CD4-positive, alpha-beta T cell treated with Interferon alpha-2 for 1 hour (primary cell): ENCODE data around the gene CA11.

ENCODE experiments used
- DNase-seq, 2 donors: peaks; one replicate each; pipeline ENCODE4 v3.0.0-alpha.2; 2020 to 2022

The CA11 gene

DNA sequence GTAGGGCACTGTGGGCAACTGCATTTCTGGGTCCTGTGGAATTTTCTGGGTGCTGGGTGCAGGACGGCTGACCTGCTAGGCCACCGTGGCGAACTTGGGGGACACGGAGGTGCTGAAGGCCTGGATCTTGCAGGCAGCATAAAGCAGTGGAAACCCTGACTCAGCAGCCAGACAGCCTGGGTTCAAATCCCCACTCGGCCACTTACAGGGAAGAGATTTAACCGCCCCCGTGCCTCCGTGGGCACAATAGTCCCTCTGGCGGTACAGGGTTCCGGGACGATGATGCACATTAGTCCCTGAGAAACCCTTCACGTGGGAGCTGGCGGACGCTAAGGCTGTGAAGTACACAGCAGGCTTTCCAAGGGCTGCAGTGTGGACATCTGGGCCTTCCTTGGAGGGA lies 34.1 kb downstream of the CA11 start:
- no peak for DNase-seq

DNA sequence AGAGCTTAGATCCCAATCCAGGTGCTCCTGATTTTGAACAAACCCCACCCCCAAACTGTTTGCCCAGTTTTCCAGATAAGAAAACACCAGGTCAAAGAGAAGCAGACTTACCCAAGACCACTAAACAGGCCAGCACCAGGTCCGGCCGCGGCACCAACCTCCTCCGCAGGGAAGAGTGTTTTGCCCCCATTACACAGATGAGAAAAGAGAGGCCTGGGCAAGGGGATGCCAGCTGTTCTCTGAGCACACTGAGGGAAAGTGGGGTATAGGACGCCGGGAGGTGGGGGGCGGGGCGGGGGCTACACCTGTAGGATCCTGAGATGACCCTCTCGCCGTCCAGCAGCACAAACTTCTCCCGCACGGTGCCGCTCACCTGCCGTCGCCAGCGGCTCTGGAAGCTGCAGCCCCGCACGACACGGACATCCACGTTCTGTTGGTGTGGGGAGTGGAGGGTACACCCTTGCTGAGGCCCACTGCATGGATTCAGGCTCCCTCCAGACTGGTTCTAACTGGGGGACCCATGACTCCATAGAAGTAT lies 36.3 kb downstream of the CA11 start:
- no peak for DNase-seq

DNA sequence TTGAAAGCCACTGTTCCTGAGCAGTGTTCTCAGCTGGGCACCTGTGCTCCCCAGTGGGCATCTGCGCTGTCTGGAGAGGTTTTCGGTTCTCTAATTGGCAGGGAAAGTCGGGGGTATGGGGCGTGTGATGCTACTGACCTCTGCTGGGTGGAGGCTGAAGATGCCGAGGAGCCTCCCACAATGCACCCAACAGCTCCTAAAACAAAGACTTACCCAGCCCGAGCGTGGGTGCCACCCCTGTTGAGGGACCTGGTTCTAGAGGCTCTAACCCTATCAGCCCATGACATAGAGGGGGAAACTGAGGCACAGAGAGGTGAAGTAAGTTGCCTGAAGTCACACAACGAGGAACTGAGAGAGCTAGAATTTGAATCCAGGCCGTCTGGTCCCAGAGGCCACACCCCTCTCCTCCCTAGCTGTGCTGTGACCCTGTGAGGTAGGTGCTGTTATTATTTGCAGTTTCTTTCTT lies 37.2 kb downstream of the CA11 start:
- peak; percentile 68 to 76 for DNase-seq

DNA sequence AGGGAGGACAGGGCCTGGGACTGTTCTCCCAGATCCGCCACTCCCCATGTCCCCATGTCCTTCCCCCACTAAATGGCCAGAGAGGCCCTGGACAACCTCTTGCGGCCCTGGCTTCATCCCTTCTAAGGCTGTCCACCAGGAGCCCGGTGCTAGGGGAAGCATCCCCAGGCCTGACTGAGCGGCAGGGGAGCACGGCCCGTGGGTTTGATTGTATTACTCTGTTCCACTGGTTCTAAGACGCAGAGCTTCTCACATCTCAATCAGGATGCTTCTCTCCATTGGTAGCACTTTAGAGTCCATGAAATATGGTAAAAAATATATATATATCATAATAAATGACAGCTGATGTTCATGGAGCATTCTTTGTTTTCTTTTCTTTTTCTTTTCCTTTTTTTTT lies 38.6 kb downstream of the CA11 start:
- DNase-seq, result no peak

DNA sequence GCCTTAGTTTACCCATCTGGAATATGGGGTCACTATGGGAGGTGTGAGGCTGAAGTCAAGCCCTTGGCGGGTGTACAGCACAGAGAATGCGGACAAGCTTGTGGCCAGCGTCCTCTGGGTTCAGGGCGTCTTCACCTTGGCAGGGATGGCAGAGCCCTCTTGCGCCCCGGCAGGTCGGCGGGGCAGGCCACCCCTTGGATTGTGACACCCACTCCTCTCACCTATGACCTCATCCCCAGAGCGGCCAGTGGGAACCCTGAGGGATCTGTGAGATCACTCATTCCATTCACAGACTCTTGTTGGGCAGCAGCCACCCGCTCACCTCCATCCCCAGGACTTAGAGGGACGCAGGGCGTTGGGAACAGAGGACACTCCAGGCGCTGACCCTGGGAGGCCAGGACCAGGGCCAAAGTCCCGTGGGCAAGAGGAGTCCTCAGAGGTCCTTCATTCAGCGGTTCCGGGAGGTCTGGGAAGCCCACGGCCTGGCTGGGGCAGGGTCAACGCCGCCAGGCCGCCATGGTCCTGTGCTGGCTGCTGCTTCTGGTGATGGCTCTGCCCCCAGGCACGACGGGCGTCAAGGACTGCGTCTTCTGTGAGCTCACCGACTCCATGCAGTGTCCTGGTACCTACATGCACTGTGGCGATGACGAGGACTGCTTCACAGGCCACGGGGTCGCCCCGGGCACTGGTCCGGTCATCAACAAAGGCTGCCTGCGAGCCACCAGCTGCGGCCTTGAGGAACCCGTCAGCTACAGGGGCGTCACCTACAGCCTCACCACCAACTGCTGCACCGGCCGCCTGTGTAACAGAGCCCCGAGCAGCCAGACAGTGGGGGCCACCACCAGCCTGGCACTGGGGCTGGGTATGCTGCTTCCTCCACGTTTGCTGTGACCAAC lies 39.3 kb downstream of the CA11 start, which contains the start of gene SPACA4:
TSS of gene SPACA4 (plus strand) at position 280 of the 896 bp plus-strand sequence. CDS start at position 517, 237 bp downstream.
- no peak for DNase-seq

DNA sequence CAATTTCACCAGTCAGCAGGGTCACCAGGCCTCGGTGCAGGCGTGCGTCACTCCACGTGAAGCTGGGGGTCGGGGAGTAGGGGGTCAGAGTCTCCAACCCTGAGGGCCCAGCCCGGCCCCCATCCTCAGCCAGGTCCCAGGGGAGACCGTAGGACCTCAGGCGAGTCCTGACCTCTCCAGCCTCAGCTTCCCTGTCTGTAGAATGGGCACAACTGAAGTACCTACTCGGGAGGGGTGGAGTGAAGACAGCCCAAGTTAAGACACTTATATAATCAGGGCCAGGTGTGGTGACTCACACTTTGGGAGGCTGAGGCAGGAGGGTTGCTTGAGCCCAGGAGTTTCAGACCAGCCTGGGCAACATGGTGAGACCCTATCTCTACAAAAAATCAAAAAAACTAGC lies 42.1 kb downstream of the CA11 start:
- no peak for DNase-seq

DNA sequence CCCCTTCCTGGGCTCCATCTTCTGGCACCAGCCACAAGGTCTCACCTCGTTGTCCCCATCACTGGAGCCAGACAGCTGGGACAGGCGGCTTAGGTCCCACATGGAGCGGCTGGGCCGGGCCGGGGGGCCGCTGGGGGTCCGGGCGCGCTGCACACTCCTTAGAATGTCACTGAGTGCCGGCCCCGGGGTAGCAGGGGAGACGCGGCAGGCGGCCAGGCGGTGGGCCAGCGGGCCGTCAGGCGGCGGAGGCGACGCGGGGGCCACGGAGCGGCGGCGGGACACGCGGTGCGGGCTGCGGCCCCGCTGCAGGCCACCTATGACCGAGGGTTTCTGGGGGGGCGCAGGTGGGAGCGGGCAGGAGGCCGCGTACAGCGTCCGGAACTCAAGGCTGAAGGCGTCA lies 42.5 kb downstream of the CA11 start:
- no peak for DNase-seq

DNA sequence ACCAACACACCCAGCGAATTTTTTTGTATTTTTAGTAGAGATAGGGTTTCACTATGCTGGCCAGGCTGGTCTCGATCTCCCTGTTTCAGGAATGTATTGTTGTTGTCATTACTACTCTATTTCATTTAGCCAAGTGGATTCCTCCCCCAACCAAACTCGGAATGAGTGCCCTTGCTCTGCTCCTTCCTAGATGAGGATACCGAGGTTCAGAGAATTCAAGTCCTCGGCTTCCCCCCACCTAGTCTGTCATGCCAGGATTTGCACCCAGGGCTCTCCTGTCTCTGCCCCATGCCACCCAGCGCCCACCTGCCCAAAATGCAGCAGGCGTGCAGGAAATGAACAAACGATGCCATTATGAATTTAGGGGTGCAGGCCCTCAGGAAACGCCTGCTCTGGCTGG lies 43.0 kb downstream of the CA11 start:
- DNase-seq, result no peak

DNA sequence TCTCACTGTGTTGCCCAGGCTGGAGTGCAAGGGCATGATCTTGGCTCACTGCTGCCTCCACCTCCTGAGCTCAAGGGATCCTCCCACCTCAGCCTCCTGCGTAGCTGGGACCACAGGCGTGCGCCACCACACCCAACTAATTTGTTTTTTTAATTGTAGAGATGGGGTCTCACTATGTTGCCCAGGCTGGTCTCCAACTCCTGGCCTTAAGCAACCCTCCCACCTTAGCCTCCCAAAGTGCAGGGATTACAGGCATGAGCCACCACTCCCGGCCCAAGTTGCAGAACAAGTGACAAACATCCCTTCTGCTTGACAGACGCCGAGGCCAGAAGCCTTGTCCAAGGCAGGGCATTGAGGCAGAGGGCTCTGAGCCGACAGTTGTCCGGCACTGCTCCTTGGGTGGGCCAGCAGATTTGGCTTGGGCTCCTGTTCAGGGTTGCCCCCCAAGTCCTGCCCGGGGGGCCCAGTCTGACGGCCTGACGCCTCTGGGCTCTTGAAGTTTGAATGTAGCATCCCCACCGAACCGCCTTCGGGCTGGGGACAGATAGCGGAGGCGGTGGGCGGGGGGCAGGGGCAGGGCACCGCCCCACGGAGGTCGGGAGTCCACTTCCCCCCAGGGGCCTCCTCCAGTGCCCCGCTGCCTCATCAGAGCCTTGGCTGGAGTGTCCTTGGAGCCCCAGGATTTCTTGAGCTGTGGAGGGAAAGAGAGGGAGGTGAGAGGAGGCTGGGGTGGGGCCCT lies 45.1 kb downstream of the CA11 start:
- DNase-seq, result no peak

DNA sequence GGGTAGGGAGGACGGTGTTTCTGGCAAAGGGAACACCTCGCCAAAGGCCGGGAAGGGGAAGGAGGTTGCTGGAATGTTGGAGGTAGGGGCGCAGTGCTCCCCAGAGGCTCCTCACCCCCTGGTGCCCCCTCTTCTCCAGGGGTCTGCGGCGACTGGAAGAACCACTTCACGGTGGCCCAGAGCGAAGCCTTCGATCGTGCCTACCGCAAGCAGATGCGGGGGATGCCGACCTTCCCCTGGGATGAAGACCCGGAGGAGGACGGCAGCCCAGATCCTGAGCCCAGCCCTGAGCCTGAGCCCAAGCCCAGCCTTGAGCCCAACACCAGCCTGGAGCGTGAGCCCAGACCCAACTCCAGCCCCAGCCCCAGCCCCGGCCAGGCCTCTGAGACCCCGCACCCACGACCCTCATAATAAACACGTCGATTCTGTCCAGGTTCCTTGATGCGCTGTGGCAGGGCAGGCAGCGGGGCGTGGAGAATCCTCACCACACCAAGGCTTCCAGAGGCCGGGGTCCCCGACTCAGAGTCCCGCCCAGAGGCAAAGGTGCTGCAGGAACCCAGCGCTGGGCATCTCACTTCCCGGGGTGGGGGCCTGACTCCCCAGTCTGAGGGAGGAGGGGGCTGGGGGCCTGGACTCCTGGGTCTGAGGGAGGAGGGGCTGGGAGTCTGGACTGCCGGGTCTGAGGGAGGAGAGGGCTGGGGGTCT lies 46.8 kb downstream of the CA11 start:
- DNase-seq, result no peak

DNA sequence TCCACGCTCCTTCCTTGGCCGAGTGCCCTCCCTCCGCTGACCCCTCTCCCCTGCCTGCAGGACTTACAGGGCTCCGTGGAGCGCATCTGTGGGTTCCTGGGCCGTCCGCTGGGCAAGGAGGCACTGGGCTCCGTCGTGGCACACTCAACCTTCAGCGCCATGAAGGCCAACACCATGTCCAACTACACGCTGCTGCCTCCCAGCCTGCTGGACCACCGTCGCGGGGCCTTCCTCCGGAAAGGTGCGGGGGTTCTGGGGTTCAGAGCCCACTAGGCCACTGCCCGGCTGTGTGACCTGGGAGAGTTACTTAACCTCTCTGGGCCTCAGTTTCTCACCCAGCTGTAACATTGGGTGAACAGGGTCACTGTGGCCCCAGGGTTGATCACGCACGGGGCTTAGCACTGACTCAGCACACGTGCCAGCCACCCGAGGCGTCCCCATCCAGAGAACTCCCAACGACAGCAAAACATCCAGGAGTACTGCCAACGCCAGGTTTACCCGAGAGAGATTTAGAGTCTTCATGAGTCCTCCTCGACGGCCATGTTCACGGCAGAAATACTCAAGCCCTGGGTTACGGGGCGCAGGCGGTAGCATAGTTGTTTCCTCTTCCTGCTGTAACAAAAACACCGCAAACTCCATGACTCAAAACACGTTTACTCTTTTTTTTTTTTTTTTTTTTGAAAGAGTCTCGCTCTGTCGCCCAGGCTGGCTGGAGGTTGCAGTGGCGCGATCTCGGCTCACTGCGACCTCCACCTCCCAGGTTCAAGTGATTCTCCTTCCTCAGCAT lies 49.1 kb downstream of the CA11 start:
- peak; percentile 33 to 68 for DNase-seq

DNA sequence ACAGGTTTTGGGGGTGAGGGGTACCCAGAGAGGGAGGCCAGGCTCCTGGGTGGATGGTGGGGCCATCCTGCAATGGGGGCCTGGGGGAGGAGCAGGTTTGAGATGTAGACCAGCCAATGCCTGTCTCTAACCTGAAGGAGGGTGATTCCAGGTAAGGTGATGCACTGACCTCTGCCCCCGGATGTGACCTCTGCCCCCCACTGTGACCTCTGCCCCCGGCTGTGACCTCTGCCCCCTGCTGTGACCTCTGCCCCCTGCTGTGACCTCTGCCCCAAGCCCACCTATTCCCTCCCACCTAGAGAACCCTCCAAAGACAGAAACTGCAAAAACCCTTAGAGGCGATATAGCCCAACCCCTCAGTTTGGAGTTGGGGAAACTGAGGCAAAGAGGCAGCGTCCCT lies 49.8 kb downstream of the CA11 start:
- DNase-seq, result no peak

DNA sequence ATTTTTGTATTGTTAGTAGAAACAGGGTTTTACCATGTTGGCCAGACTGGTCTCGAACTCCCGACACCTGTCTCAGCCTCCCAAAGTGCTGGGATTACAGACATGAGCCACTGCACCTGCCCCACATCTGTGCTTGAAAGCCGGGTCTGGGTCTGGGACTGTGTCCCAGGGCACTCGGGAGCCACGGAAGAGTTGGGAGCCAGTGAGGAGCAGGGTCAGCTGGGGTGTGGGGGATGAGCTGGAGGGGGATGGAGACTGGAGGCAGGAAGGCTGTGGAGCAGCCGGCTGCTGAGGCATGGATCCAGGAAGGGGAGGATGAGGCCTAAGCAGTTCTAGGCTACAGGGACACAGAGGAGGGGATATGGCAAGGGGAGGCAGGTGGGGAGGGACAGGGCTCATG lies 50.2 kb downstream of the CA11 start:
- DNase-seq, result no peak

DNA sequence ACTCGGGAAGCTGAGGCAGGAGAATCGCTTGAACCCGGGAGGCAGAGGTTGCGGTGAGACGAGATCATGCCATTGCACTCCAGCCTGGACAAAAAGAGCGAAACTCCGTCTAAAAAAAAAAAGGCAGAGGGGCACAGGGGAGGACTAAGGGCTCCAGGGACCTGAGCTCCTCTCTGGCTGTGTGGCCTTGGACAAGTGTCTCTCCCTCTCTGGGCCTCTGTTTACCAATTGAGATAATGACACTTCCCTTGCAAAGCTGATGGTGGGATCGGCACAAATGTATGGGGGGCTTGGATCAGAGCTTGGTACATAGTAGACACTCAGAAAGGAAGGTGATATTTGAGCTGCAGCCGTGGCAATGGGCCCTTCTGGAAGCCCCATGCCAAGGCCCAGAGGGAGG lies 50.8 kb downstream of the CA11 start:
- DNase-seq, result no peak

DNA sequence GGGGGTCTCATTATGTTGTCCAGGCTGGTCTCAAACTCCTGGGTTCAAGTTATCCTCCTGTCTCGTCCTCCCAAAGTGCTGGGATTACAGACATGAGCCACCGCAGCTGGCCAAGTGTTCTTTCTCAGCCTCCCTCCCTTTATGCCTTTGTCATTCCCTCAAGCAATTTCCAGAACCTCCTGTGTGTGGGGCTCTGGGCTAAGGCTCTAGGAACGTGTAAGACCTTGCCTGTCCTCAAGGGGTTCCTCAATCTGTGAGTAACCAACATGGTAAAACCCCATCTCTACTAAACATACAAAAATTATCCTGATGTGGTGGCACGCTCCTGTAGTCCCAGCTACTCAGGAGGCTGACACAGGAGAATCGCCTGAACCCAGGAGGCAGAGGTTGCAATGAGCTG lies 55.0 kb downstream of the CA11 start:
- no peak for DNase-seq

DNA sequence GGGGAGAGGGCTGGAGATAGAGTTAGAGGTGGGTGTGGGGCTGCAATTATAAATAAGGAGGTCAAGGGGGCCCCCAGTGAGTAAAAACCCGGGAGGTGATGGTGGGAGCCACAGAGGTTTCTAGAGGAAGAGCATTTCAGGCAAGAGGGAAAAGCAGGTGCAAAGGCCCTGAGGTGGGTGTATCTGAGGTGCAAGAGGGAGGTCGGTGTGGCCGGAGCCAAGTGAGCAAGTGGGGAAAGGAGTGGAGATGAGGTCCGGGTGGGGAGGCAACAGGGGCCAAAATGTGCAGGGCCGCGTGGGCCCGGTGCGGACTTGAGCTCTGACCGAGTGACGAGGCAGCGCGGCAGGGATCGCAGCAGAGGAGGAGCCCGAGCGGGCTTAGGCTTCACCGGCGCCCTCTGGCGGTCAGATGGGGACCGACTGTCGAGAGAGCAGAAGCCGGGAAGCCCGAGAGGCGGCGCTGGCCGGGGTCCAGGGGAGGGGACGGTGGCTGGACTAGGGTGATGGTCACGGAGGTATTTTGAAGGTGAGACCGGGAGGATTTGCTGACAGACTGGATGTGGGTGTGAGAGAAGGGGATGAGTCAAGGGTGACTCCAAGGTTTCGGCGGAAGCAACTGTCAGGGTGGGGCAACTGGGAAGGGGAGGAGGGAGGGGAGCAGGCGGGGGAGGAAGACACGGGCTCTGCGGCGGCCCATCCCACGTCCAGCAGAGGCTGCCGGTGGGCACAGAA lies 57.2 kb downstream of the CA11 start:
- DNase-seq, result peak; percentile 81 to 87
